ENCODE measurements around the gene UNKL.

The UNKL gene

GRCh38 chr16:1318268-1318545 lies 96.3 kb downstream of the UNKL start:
- DNase-seq, result no peak

- DNase-seq, result no peak
These were observed 96.8 kb downstream of the UNKL start for GRCh38 chr16:1317479-1318267.

- no peak for DNase-seq
These were observed 98.5 kb downstream of the UNKL start for GRCh38 chr16:1316033-1316405.

- DNase-seq, result no peak
These were observed 99.1 kb downstream of the UNKL start for GRCh38 chr16:1315081-1316032.

- no peak for DNase-seq
These were observed 100.0 kb downstream of the UNKL start for GRCh38 chr16:1314399-1315068.

GRCh38 chr16:1313721-1314369 lies 100.7 kb downstream of the UNKL start:
- no peak for DNase-seq

All from activated T-cell treated with anti-CD3 and anti-CD28 coated beads for 4 hours (primary cell).